NCI-H1930 (cell line): Measurements from ENCODE around the gene SLC2A1.

Experiments
- DNase-seq, 2 experiments: peaks; one replicate each; lab custom pipeline; 2025; lab: John Stamatoyannopoulos, UW

Gene SLC2A1

GRCh38 chr1:42979896-42980800 lies 21.5 kb upstream of the SLC2A1 start:
- DNase-seq, result no peak

- no peak for DNase-seq
These were observed 20.4 kb upstream of the SLC2A1 start for GRCh38 chr1:42979036-42979430.

- no peak for DNase-seq
These were observed 19.8 kb upstream of the SLC2A1 start for GRCh38 chr1:42978317-42979035.

GRCh38 chr1:42977653-42978052 lies 19.0 kb upstream of the SLC2A1 start:
- DNase-seq, result no peak

GRCh38 chr1:42975561-42976225 lies 17.0 kb upstream of the SLC2A1 start:
- no peak for DNase-seq

- no peak for DNase-seq
These were observed 16.2 kb upstream of the SLC2A1 start for GRCh38 chr1:42974767-42975437.

GRCh38 chr1:42973799-42974198 lies 15.1 kb upstream of the SLC2A1 start:
- DNase-seq, result no peak

- DNase-seq, result no peak
These were observed 14.6 kb upstream of the SLC2A1 start for GRCh38 chr1:42973286-42973685.

- no peak for DNase-seq
These were observed 13.2 kb upstream of the SLC2A1 start for GRCh38 chr1:42971841-42972291.

GRCh38 chr1:42970143-42970542 lies 11.5 kb upstream of the SLC2A1 start:
- no peak for DNase-seq

- no peak for DNase-seq
These were observed 10.0 kb upstream of the SLC2A1 start for GRCh38 chr1:42968654-42969053.

- DNase-seq, result no peak
These were observed 8.3 kb upstream of the SLC2A1 start for GRCh38 chr1:42966688-42967612.

GRCh38 chr1:42965378-42965777 lies 6.7 kb upstream of the SLC2A1 start:
- no peak for DNase-seq

GRCh38 chr1:42964044-42964812 lies 5.6 kb upstream of the SLC2A1 start:
- DNase-seq, result no peak

- no peak for DNase-seq
These were observed 4.8 kb upstream of the SLC2A1 start for GRCh38 chr1:42963378-42964043.

- no peak for DNase-seq
These were observed 4.1 kb upstream of the SLC2A1 start for GRCh38 chr1:42962641-42963377.

GRCh38 chr1:42961312-42962091 lies 2.8 kb upstream of the SLC2A1 start:
- DNase-seq, result no peak
